Ecto neural progenitor cell (in vitro differentiated cells): ENCODE data around the gene EXOSC3.

Experiments
- DNase-seq: peaks from one replicate; pipeline ENCODE4 v3.0.0-alpha.2; 2018; ENCODE audit warnings: low spot score

EXOSC3 gene

DNA sequence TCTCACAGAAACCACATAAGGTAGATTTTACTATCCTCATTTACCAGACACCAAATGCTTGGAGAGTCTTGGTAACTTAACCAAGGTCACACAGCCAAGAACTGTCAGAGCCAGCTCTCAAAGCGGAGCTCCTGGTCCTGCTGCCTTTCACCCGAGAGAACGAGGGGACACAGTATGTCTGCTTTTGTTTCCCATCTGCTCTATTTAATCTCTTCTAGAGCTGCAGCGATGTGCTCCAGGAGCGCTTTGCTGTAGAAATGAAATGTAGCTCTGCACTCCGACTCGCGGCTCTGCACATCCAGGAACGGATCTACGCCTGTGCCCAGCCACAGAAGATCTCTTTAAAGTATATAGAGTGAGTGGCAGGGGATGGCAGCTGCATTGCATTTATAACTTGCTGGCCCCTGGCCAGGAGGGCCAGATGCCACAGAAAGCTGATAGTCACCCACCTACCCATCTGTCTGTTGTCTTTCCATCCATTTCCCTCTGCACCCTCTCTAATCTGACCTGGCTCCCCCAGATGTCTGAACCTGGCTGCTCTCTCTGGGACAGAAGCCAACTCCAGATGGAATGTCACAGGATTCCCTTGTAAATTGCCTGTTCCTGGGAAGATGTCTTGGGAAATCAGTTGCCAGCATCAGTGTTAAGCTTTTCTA, 52.6 kb downstream of the EXOSC3 start:
- no peak for DNase-seq

DNA sequence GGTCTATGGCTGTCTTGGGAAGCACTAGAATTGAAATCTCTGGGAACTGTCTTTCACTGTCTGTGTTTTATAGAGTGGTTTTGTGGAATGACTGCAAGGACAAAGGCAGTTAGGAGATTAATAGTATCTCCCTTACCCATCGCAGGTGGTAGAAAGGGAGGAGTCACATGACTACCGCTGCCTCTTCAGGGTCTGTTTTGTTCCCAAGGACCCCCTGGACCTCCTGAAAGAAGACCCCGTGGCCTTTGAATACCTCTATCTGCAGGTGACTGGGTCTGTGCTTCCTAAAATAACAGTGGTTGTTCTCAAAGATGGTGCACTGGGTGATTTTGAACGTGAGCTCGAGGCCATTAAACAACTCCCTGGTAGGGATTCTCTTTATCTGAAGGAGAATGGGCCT, 54.0 kb downstream of the EXOSC3 start:
- no peak for DNase-seq

DNA sequence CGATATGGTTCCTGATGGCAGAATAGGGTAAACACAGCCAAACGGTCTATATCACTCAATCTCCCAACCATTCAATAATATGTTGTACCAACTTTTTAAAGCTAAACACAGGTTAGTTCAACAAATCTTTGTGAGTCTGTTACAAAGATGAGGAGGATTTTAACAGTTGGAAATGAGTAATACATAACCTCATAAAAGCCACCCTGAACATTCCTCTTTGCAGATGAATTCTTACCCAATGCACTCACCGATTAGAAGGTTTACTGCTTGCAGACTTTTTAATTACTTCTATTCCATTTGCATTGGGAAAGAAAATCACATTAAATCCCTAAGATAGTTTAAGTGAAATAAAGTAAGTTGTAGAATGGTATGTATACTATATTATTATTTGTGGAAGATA, 54.6 kb downstream of the EXOSC3 start:
- DNase-seq, result no peak
